ENCODE data around the gene UGCG.

UGCG gene

GRCh38 chr9:111963995-111964394 is 67.4 kb downstream of the UGCG start:
- Histone ChIP-seq H3K27ac (ENCODE audit: low read depth, low read length, severe bottlenecking) (no peak overlapping the region), H3K4me1 (ENCODE audit: control insufficient read depth, insufficient read depth, low read length, poor library complexity, severe bottlenecking) (peaks cover 17% of the 10 kb centered on the region), H3K9me3 (ENCODE audit: control insufficient read depth, low read length) (peaks cover 5% of the 10 kb centered on the region), H3K4me3 (ENCODE audit: extremely low read depth, insufficient read depth, low read length, poor library complexity, severe bottlenecking) (no peak overlapping the region), H3K36me3 (ENCODE audit: control insufficient read depth, insufficient read depth, low read length) (no peaks in the 10 kb centered on the region)
- WGBS, 2 experiments (ENCODE audit: insufficient coverage in 2 of 2), result 84 to 93% methylated on average over 1 to 2 of the region's 2 CpGs

DNA sequence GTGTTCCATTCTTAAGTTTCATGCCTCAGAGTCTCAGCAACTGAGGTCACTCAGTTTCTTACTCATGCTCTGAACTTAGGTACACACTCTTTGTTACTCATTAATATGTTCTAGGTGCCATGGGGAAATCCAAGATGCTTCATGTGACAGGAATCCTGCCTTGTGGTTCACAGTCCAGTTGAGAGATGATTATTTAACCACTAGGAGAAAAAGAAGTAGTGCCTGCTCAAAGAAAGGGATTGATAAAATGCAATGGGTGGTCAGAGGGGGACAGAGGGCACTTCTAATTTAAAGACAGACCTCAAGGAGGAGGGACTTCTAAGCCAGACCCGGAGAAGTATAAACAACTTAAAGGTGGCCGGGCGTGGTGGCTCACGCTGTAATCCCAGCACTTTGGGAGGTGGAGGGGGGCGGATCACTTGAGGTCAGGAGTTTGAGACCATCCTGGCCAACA is 69.0 kb downstream of the UGCG start:
- peaks cover 5% of the 10 kb centered on the region for H3K9me3 ChIP-seq (ENCODE audit: control insufficient read depth, low read length)
- WGBS, 2 experiments (ENCODE audit: insufficient coverage in 2 of 2), result 83 to 96% methylated on average over 4 to 5 of the region's 5 CpGs
- no peak overlapping the region for H3K27ac ChIP-seq (ENCODE audit: low read depth, low read length, severe bottlenecking)

GRCh38 chr9:111966124-111966723 is 69.6 kb downstream of the UGCG start:
- no peak overlapping the region for H3K4me3 ChIP-seq (ENCODE audit: extremely low read depth, insufficient read depth, low read length, poor library complexity, severe bottlenecking)
- no peaks in the 10 kb centered on the region for H3K36me3 ChIP-seq (ENCODE audit: control insufficient read depth, insufficient read depth, low read length)
- peaks cover 9% of the 10 kb centered on the region for H3K4me1 ChIP-seq (ENCODE audit: control insufficient read depth, insufficient read depth, low read length, poor library complexity, severe bottlenecking)
- H3K9me3 ChIP-seq (ENCODE audit: control insufficient read depth, low read length), result peaks cover 5% of the 10 kb centered on the region
- 90 to 93% methylated on average over 2 to 6 of the region's 15 CpGs for WGBS, 2 experiments (ENCODE audit: insufficient coverage in 2 of 2)
- H3K27ac ChIP-seq (ENCODE audit: low read depth, low read length, severe bottlenecking), result no peak overlapping the region

More for the DNA sequence above, 69.0 kb downstream of the UGCG start:
- Histone ChIP-seq H3K36me3 (ENCODE audit: control insufficient read depth, insufficient read depth, low read length) (no peaks in the 10 kb centered on the region), H3K4me3 (ENCODE audit: extremely low read depth, insufficient read depth, low read length, poor library complexity, severe bottlenecking) (no peak overlapping the region), H3K4me1 (ENCODE audit: control insufficient read depth, insufficient read depth, low read length, poor library complexity, severe bottlenecking) (peaks cover 9% of the 10 kb centered on the region)

DNA sequence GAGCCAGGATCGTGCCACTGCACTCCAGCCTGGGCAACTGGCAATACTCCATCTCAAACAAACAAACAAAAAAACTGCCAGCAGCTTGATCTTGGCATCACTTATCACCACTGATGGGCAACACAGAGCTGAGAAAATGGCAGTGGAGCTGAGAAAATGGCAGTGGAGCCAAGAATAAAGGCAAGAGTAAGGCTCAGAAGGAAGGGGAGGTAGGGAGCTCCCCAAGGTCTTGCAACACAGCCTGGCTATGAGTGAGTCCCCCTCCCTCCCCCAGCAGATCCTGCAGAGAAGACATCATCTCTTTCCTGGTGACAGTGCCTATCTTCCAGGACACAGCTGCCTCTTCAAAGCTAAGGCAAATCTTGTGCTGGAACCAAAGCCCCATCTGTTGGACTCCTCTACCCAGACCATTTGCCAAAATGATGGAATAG is 70.3 kb downstream of the UGCG start:
- H3K4me1 ChIP-seq (ENCODE audit: control insufficient read depth, insufficient read depth, low read length, poor library complexity, severe bottlenecking), result peaks cover 9% of the 10 kb centered on the region
- WGBS, 2 experiments (ENCODE audit: insufficient coverage in 2 of 2), result 89% methylated on average over 1 of the region's 1 CpG; no CpG with 5 or more reads in 1 of the 2 experiments
- peaks cover 5% of the 10 kb centered on the region for H3K9me3 ChIP-seq (ENCODE audit: control insufficient read depth, low read length)
- no peak overlapping the region for H3K4me3 ChIP-seq (ENCODE audit: extremely low read depth, insufficient read depth, low read length, poor library complexity, severe bottlenecking)
- no peaks in the 10 kb centered on the region for H3K36me3 ChIP-seq (ENCODE audit: control insufficient read depth, insufficient read depth, low read length)
- H3K27ac ChIP-seq (ENCODE audit: low read depth, low read length, severe bottlenecking), result no peak overlapping the region

DNA sequence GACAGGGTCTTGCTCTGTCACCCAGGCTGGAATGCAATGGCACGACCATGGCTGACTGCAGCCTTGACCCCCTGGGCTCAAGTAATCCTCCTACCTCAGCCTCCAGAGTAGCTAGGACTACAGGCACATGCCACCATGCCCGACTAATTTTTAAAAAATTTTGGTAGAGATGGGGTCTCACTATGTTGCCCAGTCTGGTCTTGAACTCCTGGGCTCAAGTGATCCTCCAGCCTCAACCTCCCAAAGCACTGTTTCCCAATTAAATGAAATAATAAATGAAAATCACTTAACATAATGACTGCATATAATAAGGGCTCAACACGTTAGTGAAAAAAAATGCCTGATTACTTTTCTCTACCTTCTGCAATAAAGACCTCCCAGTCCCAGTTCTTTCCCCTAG is 71.0 kb downstream of the UGCG start:
- H3K4me3 ChIP-seq (ENCODE audit: extremely low read depth, insufficient read depth, low read length, poor library complexity, severe bottlenecking), result no peak overlapping the region
- 80 to 100% methylated on average over 1 of the region's 3 CpGs for WGBS, 2 experiments (ENCODE audit: insufficient coverage in 2 of 2)
- H3K9me3 ChIP-seq (ENCODE audit: control insufficient read depth, low read length), result peaks cover 4% of the 10 kb centered on the region
- H3K4me1 ChIP-seq (ENCODE audit: control insufficient read depth, insufficient read depth, low read length, poor library complexity, severe bottlenecking), result peaks cover 9% of the 10 kb centered on the region
- no peak overlapping the region for H3K27ac ChIP-seq (ENCODE audit: low read depth, low read length, severe bottlenecking)
- no peaks in the 10 kb centered on the region for H3K36me3 ChIP-seq (ENCODE audit: control insufficient read depth, insufficient read depth, low read length)

GRCh38 chr9:111969061-111969460 is 72.4 kb downstream of the UGCG start:
- Histone ChIP-seq H3K9me3 (ENCODE audit: control insufficient read depth, low read length) (no peaks in the 10 kb centered on the region), H3K4me1 (ENCODE audit: control insufficient read depth, insufficient read depth, low read length, poor library complexity, severe bottlenecking) (peaks cover 9% of the 10 kb centered on the region), H3K27ac (ENCODE audit: low read depth, low read length, severe bottlenecking) (no peak overlapping the region), H3K36me3 (ENCODE audit: control insufficient read depth, insufficient read depth, low read length) (no peaks in the 10 kb centered on the region), H3K4me3 (ENCODE audit: extremely low read depth, insufficient read depth, low read length, poor library complexity, severe bottlenecking) (no peak overlapping the region)
- 90 to 97% methylated on average over 4 of the region's 5 CpGs for WGBS, 2 experiments (ENCODE audit: insufficient coverage in 2 of 2)

DNA sequence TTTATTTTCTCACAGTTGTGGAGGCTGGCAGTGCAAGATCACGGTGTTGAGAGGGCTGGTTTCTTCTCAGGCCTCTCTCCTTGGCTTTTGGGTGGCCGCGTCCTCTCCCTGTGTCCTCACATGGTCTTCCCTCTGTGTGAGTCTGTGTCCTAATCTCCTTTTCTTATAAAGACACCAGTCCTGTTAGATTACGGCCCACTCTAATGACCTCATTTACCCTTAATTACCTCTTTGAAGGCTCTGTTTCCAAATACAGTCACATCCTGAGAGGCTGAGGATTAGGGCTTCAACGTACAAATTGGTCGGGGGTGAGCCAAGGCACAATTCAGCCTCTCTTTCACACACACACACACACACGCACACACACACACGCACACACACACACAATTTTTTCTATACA is 73.0 kb downstream of the UGCG start:
- Histone ChIP-seq H3K36me3 (ENCODE audit: control insufficient read depth, insufficient read depth, low read length) (no peaks in the 10 kb centered on the region), H3K27ac (ENCODE audit: low read depth, low read length, severe bottlenecking) (no peak overlapping the region), H3K9me3 (ENCODE audit: control insufficient read depth, low read length) (no peaks in the 10 kb centered on the region), H3K4me3 (ENCODE audit: extremely low read depth, insufficient read depth, low read length, poor library complexity, severe bottlenecking) (no peak overlapping the region), H3K4me1 (ENCODE audit: control insufficient read depth, insufficient read depth, low read length, poor library complexity, severe bottlenecking) (peaks cover 9% of the 10 kb centered on the region)
- WGBS, 2 experiments (ENCODE audit: insufficient coverage in 2 of 2), result 82 to 87% methylated on average over 4 to 6 of the region's 8 CpGs

- H3K4me3 ChIP-seq (ENCODE audit: extremely low read depth, insufficient read depth, low read length, poor library complexity, severe bottlenecking), result no peak overlapping the region
- no peak overlapping the region for H3K27ac ChIP-seq (ENCODE audit: low read depth, low read length, severe bottlenecking)
- peaks cover 9% of the 10 kb centered on the region for H3K4me1 ChIP-seq (ENCODE audit: control insufficient read depth, insufficient read depth, low read length, poor library complexity, severe bottlenecking)
- WGBS, 2 experiments (ENCODE audit: insufficient coverage in 2 of 2), result 100% methylated on average over 1 of the region's 2 CpGs; no CpG with 5 or more reads in 1 of the 2 experiments
- H3K36me3 ChIP-seq (ENCODE audit: control insufficient read depth, insufficient read depth, low read length), result no peaks in the 10 kb centered on the region
- no peaks in the 10 kb centered on the region for H3K9me3 ChIP-seq (ENCODE audit: control insufficient read depth, low read length)
These were observed 74.2 kb downstream of the UGCG start for GRCh38 chr9:111970827-111971226.

DNA sequence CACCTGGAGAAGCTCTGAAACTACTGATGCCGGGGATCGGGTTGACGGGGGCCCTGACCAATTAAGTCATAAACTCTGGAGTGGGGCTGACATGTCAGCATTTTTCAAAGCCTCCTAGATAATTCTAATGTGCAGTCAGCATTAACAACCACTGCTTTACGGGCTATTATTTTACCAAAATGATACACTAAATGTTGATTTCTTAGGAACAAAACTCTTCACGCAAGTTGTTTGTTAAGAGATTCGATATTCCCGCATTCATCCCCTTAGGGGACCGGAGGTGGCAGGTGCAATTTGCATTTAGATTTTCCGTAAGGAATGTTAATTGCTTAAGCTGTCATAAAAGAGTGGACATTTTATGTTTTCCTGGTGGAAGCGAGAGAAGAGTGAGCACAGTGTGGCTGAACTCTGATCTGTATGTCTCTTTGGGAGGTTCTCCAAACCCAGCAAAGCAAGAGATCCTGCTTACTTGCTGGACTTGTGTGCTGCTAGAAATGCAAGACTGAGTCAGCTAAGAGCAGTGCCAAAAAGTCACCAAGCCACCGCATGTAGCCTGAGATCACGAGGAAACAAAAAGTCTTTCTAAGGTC is 77.6 kb downstream of the UGCG start:
- H3K4me1 ChIP-seq (ENCODE audit: control insufficient read depth, insufficient read depth, low read length, poor library complexity, severe bottlenecking), result peaks cover 9% of the 10 kb centered on the region
- no peaks in the 10 kb centered on the region for H3K9me3 ChIP-seq (ENCODE audit: control insufficient read depth, low read length)
- no peaks in the 10 kb centered on the region for H3K36me3 ChIP-seq (ENCODE audit: control insufficient read depth, insufficient read depth, low read length)
- no peak overlapping the region for H3K27ac ChIP-seq (ENCODE audit: low read depth, low read length, severe bottlenecking)
- no peak overlapping the region for H3K4me3 ChIP-seq (ENCODE audit: extremely low read depth, insufficient read depth, low read length, poor library complexity, severe bottlenecking)
- WGBS, 2 experiments (ENCODE audit: insufficient coverage in 2 of 2), result 82 to 85% methylated on average over 10 to 11 of the region's 12 CpGs

DNA sequence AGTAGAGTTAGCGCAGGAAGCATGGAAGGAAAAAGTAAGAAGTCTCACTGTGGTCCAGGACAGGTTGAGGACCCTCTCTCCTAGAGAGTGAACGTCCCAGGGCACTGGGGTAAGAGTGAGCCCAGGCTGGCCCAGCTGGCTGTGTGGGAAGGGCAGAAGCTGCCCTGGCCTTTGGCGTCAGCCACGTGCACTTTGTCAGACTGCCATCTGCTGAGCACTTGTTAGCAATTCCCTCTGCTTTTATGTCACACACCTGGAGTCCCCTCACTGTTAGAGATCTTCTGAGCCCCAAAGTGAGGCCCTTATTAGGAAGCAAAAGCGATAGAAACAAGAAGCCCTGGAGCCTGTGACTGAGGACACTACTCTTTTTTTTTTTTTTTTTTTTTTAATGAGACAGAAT is 79.1 kb downstream of the UGCG start:
- Histone ChIP-seq H3K36me3 (ENCODE audit: control insufficient read depth, insufficient read depth, low read length) (no peaks in the 10 kb centered on the region), H3K27ac (ENCODE audit: low read depth, low read length, severe bottlenecking) (no peak overlapping the region), H3K4me1 (ENCODE audit: control insufficient read depth, insufficient read depth, low read length, poor library complexity, severe bottlenecking) (peaks cover 4% of the 10 kb centered on the region), H3K4me3 (ENCODE audit: extremely low read depth, insufficient read depth, low read length, poor library complexity, severe bottlenecking) (no peak overlapping the region), H3K9me3 (ENCODE audit: control insufficient read depth, low read length) (no peaks in the 10 kb centered on the region)
- WGBS, 2 experiments (ENCODE audit: insufficient coverage in 2 of 2), result 80 to 83% methylated on average over 4 to 5 of the region's 5 CpGs

- peaks cover 4% of the 10 kb centered on the region for H3K4me1 ChIP-seq (ENCODE audit: control insufficient read depth, insufficient read depth, low read length, poor library complexity, severe bottlenecking)
- H3K36me3 ChIP-seq (ENCODE audit: control insufficient read depth, insufficient read depth, low read length), result no peaks in the 10 kb centered on the region
- WGBS, 2 experiments (ENCODE audit: insufficient coverage in 2 of 2), result 92 to 94% methylated on average over 3 of the region's 4 CpGs
- no peak overlapping the region for H3K27ac ChIP-seq (ENCODE audit: low read depth, low read length, severe bottlenecking)
- H3K4me3 ChIP-seq (ENCODE audit: extremely low read depth, insufficient read depth, low read length, poor library complexity, severe bottlenecking), result no peak overlapping the region
- no peaks in the 10 kb centered on the region for H3K9me3 ChIP-seq (ENCODE audit: control insufficient read depth, low read length)
These were observed 82.0 kb downstream of the UGCG start for GRCh38 chr9:111978616-111979015.
